GM04503 (cell line): ENCODE data around the gene OGFOD2.

ENCODE experiments used
- DNase-seq: peaks from one replicate; pipeline ENCODE4 v3.0.0-alpha.2; 2012; ENCODE audit warnings: low read depth

The OGFOD2 gene

DNA sequence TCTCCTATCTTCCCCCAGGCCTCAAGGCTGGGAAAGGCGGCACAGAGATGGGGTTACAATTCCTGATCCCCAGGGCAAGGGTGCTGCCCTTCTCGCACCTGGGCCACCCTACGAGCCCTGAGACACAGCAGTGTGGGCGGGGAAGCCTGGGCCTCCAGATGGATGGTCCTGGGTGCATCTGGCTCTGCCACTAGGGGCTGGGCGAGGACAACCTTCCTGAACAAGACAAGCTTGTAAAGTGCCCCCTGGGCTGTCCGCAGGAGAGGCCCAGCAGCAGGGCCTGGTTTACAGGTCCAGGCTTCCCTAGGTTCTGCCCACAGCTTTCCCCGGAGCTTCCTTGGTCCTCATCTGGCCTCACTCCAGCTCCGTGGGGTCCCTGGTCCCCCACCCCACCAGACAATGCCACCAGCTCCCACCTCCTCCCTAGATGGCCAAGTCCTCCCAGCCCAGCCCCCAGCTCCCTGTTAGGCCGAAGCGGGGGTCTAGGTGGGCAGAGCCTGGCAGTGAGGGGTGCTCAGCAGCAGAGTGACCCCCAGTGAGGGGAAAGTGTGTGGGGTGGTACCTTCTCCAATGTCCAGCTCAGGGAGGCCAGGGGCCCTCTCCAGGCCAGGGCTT lies 14.3 kb downstream of the OGFOD2 start:
- no peak for DNase-seq

DNA sequence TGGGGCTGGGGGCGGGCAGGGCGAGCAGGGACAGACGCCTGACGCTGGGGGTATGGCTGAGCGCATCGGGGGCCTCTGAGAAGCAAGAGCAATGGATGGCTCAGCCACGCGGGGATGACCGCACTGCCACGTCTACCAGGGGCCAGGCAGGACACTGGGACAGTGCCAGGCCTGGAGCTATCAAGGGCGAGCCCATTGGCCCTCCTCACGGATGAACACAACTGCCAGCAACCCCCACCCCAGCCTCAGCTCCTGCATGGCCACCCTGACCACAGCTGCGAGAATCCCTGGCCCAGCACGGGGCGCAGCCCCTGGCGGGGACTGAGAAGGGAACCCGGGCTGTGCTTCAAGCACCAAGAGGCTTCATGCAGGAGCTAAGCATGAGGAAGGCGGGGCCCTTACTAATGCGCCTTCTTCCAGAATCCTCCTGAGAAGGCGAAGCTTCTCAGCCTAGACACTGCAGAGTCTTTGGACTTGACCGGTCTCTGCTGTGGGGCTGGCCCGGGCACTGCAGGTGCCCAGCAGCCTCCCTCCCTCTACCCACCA lies 14.9 kb downstream of the OGFOD2 start:
- no peak for DNase-seq

DNA sequence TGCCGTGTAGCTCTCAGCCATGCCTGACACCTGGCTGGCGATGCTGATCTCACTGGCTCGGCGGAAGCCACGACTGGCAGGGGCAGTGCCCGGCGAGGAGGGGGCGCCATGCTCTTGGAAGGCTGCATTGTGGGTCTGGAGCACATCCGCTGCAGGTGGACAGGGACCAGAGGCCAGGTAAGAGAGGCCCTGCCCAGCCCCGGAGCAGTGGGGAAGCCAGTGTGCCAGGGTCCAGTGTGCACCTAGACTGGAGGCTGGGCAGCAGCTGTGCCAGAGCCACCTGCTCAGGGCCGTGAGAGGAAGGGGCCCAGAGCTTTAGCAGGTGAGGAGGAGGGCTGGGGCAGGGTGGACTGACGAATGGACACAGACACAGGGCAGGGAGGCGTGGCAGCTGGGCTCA lies 15.5 kb downstream of the OGFOD2 start:
- no peak for DNase-seq

DNA sequence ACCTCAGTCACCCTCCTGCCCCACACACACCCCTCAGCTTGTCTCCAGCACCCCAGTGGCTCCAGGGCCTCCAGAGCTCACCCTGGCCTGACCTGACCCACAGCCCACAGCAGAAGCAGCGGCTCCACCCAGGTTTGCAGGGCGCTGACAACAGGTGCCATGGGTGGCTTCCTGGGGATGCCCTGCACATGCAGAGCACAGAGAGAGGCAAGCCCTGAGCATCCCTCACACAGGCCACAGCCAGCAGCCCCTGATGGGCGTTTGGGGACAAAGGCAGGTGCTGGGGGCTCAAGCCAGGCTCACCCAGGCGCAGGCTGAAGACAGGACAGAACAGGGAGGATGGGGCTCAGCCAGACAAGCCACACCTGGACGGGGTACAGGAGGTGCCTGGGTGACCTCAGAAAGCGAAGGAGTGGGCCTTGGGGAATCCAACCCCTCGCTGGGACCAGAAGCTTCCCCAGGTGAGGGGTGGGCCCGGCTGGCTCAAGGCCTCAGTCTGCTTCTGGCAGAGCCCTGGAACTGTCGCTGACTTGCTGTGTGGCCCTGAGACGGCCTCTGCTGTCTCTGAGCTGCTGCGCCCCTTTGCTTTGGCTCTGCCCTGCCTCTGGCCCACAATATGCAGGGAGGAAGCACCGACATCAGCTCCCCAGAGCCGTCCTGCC lies 16.0 kb downstream of the OGFOD2 start:
- DNase-seq = no peak

DNA sequence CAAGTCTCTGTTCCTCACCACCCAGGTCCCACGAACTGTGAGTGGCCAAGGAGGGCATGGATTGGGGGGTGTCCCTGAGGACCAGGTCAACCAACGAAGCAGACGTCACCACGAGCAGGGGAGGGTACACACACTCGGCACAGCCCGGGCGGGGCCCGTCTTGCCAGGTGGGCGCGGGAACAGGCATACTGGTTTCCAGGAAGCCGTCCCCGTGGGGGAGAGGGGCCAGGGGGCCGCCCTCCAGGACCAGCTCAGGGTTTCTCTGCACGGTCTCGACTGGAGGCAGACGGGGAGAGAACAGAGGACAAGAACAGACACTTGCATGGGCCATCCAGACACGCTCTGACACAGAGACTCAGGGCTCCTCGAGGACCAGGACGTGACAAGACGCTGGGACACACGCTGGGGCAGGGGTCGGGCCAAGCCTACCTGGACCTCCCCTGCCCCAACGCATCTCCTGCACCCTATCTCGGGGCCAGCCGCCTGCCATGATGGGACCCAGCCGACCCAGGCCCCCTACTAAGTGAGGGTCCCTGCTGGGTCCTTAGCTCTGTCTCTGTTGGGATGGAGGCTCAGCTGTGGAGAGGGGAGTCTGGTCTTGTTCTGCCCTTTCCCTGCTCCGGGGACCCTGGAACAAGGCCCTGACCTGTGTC lies 16.7 kb downstream of the OGFOD2 start:
- no peak for DNase-seq

DNA sequence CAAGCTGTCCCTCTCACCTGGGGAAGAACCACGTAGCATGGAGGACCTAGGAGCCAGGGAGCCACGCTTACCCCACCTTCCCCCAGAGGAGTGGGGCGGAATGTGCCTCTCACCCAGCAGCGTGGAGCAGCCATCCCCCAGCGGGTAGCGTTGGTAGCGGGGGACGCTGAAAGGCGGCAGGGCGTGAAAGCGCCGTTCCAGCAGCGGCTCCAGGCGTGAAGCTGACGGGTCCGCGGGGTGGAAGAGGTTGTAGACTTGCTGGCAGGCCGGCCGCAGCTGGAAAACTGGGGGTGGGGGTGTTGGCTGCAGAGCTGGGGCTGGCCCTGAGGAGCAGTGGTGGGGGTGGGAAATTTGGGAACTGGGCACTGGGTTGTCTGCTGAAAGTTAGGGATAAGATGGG lies 17.3 kb downstream of the OGFOD2 start:
- DNase-seq = no peak

DNA sequence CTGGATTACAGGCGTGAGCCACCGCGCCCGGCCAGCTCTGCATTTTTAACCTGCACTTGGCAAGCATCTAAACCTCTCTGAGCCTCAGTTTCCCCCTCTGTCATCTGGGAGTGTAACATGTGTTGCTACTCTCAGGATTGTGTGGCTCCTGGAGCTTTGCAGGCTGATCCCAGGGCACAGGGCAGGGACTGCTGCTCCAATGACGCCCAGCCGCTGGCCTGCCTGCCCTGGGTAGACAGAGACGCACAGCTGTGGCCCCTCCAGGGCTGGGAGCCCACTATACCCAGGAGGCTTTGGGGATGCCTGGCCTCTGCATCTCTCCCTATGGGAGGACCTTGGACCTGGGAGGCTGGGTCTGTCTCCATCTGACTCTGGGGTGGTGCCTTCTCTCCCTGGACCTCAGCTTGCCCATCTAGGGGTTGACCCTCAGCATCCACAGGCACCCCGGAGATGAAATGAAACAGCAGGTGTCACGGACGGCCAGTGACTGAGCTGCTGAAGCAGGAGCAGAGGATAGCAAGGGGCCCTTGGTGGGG lies 19.2 kb downstream of the OGFOD2 start:
- DNase-seq = no peak

DNA sequence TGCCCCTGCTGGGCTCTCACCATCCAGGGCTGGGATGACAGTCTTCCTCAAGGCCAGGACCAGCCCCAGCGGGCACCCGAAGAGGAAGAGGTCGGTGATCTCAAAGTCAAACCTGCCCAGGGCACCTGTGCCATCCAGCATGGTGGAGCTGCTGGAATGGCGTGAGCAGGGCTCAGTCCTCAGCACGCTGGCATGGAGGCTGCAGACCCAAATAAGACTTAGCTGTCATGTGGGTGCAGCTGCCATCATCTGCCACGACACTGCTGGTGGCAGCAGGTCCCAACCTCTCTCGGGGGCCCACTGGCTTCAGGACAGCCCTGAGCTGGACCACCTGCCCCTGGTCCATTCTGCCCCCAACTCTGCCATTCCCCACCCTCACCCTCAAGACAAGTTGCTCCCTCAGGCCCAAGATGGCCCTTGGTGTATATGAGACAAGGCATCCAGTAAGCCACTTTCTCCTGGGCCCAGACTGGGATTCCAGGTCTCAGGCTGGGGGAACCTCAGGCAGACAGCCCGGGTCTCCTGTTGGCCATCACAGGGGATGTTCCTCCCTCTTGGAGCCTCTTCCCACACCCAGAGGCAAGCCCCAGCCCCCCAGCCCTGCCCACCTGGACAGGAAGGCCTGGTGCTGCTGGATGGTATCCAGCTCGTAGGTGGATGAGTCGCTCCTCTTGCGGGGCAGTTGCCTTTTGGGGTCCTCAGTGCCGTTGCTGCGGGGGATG lies 19.9 kb downstream of the OGFOD2 start:
- DNase-seq = no peak

DNA sequence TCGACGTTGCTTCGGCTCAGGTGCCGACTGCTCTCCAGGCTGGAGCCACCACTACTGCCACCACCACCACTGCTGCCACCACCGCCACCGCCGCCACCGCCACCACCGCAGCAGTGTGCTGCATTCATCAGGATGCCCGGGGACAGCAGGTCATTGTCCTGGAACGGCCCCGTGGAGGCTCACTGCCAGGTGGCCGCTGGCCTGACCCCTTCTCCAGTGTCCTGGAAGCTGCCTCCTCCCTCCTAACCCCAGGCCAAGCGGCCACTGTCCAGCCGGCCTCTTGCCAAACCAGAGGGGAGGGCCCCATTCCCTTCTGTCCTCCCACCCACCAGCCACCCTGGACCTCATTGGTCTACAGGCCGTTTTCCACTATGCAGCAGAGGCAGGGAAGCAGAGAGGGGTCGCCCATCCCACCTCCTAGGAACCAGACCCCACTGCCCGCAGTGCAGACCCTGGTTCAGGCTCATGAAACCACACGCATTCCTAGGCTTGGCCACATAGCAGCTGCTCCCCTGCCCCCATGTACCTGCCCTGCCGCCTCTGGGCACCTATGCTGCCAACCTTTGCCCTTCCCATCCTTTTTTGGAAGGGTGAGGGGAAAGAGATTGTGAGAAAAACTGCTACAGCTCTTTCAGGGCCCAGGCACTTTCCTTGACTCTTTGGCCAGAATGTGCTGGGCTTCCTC lies 20.6 kb downstream of the OGFOD2 start:
- DNase-seq = no peak

DNA sequence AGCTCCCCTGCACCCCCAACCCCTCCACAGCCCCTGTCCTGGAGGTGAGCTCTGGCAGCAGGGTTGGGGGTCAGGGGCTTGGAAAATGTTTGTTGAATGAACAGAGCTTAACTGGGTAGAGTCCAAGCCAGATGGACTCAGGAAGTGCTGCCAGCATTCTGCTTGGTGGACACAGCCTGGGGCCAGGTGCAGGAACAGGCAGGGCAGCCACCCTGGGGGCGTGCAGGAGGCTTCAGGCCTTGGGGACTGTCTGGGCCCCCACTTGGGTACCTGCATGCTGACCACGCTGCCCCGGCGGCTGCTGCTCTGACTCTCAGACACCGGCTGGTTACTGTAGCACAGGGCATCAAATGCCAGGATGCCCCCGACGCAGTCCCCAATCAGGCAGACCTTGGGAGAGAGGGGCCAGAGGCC lies 21.2 kb downstream of the OGFOD2 start:
- no peak for DNase-seq

DNA sequence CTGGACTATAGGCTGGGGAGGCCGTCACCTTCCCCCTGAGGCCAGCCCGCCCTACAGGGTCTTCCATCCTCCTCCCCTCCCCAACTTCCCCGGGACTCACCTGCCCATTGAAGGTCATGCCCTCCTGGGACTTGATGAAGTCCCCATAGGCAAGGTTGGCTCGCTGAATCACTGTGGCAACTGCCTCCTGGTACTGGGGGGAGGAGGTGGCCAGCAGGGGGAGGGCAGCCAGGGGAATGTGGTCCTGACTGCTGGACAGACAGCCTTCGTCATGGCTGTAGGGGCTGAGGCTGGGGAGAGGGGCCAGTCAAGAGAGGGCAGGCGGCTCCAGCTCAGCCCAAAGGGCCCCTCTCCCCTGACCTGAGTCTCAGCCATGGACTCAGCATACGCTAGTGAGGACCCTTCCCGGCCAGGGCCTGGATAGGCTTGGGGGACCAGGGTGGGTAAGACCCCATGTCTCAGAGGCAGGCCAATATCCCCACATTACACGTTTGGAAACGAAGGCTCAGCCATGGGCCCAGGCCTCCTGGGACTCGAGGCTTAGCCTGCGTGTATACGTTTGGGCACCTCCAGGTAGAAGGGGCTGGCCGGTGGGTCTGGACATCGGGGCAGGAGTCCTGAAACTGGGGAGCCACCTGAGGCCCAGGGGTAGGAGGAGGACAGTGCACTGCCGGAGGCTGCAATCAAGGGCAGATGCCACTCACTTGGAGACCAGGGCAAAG lies 21.7 kb downstream of the OGFOD2 start:
- DNase-seq = no peak

DNA sequence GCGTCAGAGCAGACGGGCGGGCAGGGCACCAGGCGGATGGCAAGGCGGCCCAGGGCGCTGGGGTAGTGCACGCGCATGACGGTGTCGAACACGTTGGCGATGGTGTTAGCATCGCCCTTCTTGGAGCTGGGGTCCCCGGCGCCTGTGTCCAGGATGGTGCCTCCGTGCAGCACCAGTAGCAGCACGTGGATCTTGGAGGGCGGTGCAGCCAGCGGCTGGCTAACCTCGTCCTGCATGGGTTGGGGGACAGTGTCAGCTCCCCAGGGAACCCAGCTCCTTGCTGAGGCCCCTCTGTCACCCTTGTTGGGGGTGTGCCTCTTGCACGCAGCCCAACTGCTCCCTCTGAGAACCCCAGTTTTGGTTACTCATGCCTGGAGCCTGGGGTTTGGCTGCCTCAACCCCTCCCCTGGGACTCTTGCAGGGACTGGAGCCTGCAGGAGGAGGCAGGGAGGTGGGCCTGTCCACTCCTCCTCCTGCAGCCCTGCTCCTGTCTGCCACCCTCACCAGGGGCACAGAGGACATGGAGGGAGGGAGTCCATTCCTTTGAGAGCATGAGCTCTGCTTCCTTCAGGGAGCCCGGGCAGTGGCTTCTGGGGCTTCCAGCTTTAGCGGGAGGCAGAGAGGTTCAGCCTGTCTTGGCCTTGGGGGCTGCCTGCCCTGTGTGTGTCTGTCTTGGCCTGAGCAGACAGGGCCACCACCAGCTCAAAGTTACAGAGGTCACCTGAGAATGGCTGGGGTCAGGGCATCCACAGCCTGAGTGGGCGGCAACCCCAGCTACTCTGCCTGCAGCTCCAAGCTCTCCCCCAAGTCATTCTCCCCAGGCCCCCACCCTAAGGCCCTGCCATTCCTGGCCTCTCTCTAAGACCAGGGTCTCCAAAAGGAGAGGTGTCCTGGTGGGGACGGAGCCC lies 22.6 kb downstream of the OGFOD2 start:
- DNase-seq = no peak

DNA sequence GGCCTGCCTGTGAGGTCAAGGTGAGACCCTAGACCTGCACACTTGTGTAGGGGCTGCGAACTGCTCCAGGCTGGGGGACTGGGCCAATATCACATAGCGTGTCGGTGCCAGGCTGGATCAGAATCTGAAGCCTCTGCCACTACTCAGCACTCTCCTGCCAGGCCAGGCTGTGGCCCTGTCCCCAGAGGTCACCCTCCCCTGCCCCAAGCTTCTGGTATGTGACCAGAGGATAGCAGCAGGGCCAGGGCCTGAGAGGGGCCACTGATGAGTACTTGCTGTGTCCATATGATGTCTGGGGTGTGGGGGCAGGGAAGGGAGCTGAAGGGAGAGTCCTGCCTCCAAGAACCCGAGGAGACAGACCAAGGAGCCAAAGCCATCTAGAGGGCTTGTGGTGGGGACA lies 23.3 kb downstream of the OGFOD2 start:
- no peak for DNase-seq

DNA sequence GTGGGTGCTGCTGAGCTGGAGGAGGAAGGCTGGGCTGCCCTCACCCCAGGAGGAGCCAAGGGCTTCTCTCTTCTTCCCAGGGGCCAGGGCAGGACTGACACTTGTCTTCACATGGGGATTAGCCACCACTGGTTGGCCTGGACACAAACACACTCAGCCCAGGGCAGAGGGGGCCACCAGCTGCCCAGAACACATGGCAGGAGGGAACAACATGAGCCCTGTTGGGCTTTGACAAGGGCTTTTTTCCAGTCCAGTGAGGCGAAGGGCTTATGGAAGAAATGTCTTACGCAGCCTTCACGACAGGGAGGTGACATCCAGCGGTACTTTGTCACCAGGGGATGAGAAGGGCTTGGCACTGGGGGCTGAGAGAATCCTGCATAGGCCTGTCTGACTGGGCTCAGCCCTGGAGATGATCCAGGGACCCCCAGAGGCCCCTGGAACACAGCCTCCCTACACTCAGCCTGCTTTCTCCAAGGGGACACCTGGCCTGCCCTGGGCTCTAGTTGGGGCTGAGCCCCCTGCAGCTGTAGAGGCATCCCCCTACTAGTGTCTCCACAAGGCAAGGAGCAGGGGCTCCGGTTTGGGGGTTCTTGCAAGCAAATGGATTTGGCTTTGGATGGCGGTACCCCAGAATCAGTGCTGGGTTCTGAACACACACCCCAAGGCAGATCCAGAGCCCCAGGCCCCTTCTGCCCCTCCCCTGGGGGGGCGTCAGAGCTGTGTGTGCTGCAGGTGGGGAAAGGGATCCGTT lies 24.3 kb downstream of the OGFOD2 start:
- no peak for DNase-seq

DNA sequence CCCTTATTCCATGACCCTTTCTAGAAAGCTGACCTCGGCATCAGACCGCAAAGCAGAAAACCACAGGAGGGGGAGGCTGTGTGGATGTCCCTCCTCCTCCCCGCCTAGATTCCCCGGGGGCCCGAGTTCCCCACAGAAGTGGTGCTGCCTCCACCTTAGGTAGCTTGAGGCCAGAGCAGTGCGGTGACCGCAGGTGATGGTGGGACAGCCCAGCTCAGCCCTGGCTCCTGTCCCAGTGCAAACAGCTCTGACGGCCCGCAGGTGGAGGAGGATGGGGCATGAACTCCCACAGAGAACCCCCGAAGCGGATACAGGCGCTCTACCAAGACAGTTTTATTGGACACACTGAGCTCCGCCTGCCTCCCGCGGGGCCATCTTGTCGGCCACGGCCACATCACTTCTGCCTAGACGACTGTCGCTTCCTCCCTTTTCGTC lies 25.0 kb downstream of the OGFOD2 start:
- DNase-seq = no peak

DNA sequence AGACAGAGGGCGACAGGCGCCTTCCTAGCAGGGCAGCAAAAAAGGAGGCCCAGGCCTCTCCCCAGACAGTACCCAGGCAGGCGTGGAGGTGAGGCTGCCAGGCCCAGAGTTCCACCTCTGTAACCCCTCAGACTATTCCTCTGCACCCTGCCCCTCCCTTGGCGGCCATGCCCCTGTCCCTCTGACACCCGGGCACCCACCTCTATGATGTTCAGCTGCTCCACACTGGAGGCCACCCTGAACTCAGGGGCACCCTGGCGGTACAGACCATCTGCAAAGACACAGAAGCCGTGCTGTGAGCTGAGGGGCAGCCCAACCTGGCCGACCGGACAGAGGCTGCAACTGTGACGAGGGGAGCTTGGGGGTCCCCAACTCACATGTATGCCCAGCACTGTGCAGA lies 25.5 kb downstream of the OGFOD2 start:
- DNase-seq = no peak

DNA sequence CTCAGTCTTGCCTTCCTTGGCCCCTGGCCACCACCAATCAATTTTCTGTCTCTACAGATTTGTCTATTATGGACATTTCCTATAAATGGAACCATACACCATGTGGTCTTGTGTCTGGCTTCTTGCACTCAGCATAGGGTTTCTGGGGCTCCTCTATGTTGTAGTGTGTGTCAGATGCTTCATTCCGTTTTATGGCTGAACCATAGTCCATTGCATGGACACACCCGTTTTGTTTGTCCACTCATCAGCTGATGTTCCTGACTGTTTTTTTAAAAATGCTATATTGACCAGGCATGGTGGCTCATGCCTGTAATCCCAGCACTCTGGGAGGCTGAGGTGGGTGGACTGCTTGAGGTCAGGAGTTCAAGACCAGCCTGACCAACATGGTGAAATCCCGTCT lies 26.4 kb downstream of the OGFOD2 start:
- DNase-seq = no peak

DNA sequence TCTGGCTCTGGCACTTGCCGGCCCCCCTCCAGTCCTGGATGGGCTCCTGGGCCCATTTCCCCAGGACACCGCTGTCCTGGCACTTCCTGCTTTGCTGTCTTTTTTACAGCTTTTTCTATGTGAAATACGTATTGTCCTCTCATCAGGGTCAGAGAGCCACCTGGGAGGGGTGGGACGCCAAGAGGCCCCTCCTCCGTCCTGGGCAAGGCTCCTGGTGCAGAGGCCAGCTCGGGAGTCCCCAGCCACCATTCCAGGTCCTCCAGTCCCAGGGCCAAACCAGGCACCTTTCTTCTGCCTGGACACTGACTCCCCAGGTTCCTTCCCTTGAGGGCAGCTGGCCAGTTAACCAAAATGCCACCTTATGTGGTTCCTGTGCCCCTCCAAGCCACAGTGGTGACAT lies 28.2 kb downstream of the OGFOD2 start:
- no peak for DNase-seq

DNA sequence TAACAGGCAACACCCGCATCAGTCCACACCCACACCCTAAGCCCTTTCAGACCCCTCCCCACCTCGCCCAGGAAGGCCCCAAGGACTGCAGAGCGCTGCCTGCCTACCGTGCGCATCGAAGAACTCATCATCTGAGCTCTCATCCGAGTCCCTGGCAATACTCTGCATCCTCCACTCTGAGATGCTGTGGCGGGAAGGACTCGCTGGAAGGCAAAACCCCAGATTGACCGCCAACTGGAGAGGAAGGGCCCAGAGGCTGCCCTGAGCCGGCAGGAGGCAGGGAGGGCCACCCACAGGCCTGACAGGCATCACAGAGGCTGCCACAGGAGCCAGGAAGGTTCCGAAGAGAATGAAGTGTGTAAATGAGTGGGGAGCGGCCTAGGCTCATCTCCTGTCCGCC lies 29.2 kb downstream of the OGFOD2 start:
- no peak for DNase-seq
